Bronchial epithelial cell (primary cell): ENCODE results near the gene CSTF1. TPM values are rescaled to one million over a fixed set of nuclear protein-coding genes. Genes with fewer than 3 reads are reported as not detected.

ENCODE experiments used
- DNase-seq: peaks from one replicate; pipeline ENCODE4 v3.0.0-alpha.2; 2010; ENCODE audit warnings: low read depth
- FAIRE-seq: peaks from 2 replicates; lab custom pipeline; 2011; peaks lifted over from hg19 to GRCh38; lab: Jason Lieb, UNC
- H3K27me3 ChIP-seq: 2 replicates; pipeline ENCODE4 v1.5.1; 2011; ENCODE audit warnings: low read length; ENCODE audit not compliant: control insufficient read depth, insufficient read depth
- H3K36me3 ChIP-seq: 2 replicates; pipeline ENCODE4 v1.5.1; 2011; ENCODE audit warnings: low read length; ENCODE audit not compliant: control insufficient read depth, insufficient read depth
- H3K4me3 ChIP-seq: 2 replicates; pipeline ENCODE4 v1.5.1; 2011; ENCODE audit warnings: mild to moderate bottlenecking, low read depth, low read length, control low read depth
- total RNA-seq: library from RNA; depleted of rRNA; stranded (reverse); fragments of >200 nt; gene quantifications from 2 replicates; pipeline ENCODE4 v1.2.1, GENCODE V29; 2014
- TF ChIP-seq, protein P1 (sequence below): IDR thresholded peaks from 2 replicates; pipeline ENCODE4 v1.5.1; 2011; ENCODE audit warnings: mild to moderate bottlenecking, moderate library complexity, low read length, control low read depth, inconsistent platforms; ENCODE audit not compliant: insufficient read depth, severe bottlenecking

CSTF1 gene
- total RNA-seq, 1 donor from 2014 or later, result 21.9 TPM

DNA sequence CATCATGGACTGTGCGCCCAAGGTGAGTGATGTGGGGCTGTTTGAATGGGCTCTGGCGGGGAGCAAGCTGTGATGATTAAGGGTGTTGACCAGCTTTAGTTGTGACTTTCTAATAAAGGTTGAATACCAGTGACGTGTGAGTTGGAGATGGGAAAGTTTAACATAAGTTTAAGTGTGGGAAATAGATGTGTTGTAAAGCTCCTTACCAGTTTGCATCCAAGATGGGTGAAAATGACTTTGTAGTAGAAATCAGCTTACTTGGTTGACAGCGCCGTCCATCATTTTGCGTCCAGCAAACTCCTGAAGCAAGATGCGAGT, 20.0 kb downstream of the CSTF1 start:
- TF ChIP-seq, protein P1, sequence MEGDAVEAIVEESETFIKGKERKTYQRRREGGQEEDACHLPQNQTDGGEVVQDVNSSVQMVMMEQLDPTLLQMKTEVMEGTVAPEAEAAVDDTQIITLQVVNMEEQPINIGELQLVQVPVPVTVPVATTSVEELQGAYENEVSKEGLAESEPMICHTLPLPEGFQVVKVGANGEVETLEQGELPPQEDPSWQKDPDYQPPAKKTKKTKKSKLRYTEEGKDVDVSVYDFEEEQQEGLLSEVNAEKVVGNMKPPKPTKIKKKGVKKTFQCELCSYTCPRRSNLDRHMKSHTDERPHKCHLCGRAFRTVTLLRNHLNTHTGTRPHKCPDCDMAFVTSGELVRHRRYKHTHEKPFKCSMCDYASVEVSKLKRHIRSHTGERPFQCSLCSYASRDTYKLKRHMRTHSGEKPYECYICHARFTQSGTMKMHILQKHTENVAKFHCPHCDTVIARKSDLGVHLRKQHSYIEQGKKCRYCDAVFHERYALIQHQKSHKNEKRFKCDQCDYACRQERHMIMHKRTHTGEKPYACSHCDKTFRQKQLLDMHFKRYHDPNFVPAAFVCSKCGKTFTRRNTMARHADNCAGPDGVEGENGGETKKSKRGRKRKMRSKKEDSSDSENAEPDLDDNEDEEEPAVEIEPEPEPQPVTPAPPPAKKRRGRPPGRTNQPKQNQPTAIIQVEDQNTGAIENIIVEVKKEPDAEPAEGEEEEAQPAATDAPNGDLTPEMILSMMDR, result no peak
- Histone ChIP-seq H3K4me3 (no peak overlapping the region), H3K36me3 (peaks cover under 1% of the 10 kb centered on the region), H3K27me3 (no peaks in the 10 kb centered on the region)
- FAIRE-seq, result no peak
- no peak for DNase-seq

DNA sequence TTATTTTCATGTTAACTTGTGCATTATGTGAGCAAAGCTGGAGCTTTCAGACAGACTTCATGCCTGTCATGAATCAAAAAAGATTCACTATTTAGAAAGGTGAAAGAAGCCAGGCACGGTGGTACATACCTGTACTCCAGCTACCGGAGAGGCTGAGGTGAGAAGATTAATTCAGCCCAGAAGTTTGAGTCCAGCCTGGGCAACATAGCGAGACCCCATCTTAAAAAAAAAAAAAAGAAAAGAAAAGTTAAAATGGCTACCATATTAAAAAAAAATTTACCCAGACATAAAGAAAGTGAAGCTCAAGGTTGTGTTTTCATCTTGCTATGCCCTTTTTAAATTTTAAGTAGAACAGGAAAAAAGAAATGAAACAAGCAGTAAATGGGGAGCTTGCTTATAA, 20.5 kb downstream of the CSTF1 start:
- TF ChIP-seq, protein P1, result no peak
- Histone ChIP-seq H3K36me3 (no peaks in the 10 kb centered on the region), H3K4me3 (no peak overlapping the region), H3K27me3 (no peaks in the 10 kb centered on the region)
- DNase-seq (no peak), FAIRE-seq (no peak)

DNA sequence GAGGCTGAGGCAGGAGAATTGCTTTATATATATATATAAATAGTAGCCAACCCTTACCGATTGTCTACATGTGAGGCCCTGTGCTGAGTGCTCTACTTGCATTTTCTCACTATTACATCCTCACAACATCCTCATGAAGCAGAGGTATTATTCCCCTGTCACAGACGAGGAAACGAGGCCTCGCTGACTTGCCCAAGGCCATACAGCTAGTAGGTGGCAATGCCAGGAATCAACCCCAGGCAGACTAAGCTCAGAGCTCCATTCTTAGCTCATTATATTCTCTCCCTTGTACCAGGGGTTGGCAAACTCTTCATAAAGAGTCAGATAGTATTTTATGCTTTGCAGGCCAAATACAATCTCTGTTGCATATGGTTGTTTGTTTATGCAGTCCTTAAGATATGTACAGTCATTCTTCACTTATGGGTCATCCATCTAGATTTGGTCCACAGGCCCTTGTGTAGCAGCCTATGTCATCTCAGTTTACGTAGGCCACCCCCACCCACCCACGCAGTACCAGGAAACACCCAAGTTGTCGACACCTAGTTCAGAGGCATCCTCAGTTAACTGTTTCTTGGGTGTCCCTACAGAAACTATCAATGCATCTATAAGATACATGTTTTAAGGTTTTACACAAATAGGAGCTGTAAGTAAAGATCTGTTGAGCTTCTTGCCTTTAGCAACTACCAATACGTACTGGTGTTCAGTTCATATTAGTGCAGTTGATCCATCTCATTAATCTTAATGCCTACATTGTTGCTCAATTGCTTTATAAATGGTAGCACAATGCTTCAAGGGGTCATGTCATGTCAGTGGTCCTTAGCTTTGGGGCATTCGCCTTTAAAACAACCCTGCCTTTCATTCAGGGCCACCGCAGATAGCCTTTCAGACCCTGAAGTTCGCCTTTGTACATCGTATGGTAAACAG, 22.7 kb downstream of the CSTF1 start:
- TF ChIP-seq, protein P1, result no peak
- FAIRE-seq (no peak), DNase-seq (peak; percentile 43)
- Histone ChIP-seq H3K36me3 (no peaks in the 10 kb centered on the region), H3K27me3 (no peaks in the 10 kb centered on the region), H3K4me3 (no peak overlapping the region)

DNA sequence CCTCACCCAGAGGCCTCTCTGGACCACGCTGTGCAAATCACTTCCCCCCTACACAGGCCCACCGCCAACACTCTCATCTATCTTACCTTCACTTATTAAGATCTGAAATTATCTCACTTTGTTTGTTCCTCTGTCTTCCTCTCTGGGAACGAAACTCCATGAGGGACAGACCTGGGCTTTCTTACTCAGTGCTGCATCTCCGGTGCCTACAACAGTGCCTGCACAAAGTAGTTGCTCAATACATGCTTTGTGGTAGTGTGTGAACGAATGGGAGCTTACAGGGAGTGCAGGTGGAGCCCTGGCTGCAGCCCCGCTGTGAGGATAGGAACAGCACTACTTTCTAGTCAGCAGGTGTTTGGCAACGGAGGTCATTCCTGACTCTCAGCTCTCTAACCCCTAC, 25.0 kb downstream of the CSTF1 start:
- Histone ChIP-seq H3K27me3 (no peaks in the 10 kb centered on the region), H3K4me3 (no peak overlapping the region), H3K36me3 (no peaks in the 10 kb centered on the region)
- DNase-seq (no peak), FAIRE-seq (no peak)
- TF ChIP-seq, protein P1, result no peak

DNA sequence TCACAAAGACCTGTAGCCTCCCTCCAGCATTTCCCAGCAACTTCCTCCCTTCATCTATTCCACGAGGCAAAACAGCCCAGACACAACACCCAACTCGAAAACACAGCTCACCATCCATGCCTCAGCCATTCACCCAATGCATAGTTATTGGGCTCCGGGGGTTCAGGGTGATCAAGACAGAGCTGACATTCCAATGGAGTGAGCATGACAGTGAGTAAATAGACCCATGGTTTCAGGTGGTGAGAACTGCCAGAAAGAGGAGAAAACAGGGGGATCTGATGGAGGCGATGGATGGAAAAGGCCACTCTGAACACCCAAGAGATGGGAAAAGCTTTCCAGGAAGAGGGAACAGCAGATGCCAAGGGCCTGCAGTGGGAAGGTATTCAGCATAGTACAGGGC, 25.5 kb downstream of the CSTF1 start:
- TF ChIP-seq, protein P1, result no peak
- peak; percentile 17 for DNase-seq
- no peak for FAIRE-seq
- Histone ChIP-seq H3K36me3 (no peaks in the 10 kb centered on the region), H3K4me3 (no peak overlapping the region), H3K27me3 (no peaks in the 10 kb centered on the region)

DNA sequence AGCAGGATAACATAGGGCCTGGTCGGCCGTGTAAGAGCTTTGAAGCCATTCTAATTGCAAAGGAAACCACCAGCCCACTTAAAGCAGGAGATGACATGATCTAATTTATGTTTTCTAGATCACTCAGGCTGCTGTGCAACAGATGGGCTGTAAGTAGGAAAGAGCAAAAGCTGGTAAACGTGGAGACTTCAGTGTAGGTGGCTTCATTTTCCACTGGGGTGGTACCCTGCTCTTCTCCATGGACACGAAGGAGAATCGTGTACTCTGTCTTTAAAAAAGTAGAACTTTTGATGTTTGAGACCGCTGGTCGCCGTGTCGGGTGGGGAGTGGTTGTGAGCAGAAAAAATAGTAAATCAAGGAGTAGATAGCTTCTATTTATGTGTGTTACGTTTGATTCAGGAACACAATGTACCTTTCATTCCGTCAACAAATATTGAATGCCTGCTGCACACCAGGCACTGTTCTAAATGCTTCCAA, 26.0 kb downstream of the CSTF1 start:
- Histone ChIP-seq H3K36me3 (no peaks in the 10 kb centered on the region), H3K27me3 (no peaks in the 10 kb centered on the region), H3K4me3 (no peak overlapping the region)
- FAIRE-seq, result no peak
- TF ChIP-seq, protein P1, result no peak
- DNase-seq, result no peak
